Uterus (tissue), 2 donors: ENCODE data around the gene TAS2R60.
"Not testable (repeated sequence)": the region's sequence is repeated elsewhere in the genome, so short reads cannot be mapped to it uniquely, and the experiment has no call there.

ENCODE experiments used
- CTCF ChIP-seq, 4 experiments: fragments of 200-600 bp in 2 of 4; fragments of 450-650 bp in 2 of 4; sonication (generic) in 2 of 4; IDR thresholded peaks; one replicate each; pipeline ENCODE4 v1.5.1; 2016 to 2019; ENCODE audit warnings: antibody characterized with exemption in 4 of 4, mild to moderate bottlenecking in 2 of 4, moderate library complexity in 1 of 4
- POLR2A ChIP-seq, 2 donors: fragments of 450-650 bp; IDR thresholded peaks; one replicate each; pipeline ENCODE4 v1.6.1; 2016; ENCODE audit warnings: antibody characterized with exemption in 2 of 2, mild to moderate bottlenecking in 1 of 2, moderate library complexity in 1 of 2

- TF ChIP-seq CTCF, POLR2A (IDR thresholded peaks at IDR 0.05): not testable (repeated sequence)
Observed at GRCh38 chr7:143472071-143472689, 28.9 kb downstream of the TAS2R60 start.
